COR-L47 (cell line): ENCODE measurements around the gene OR6S1.
"Not testable (repeated sequence)": the region's sequence is repeated elsewhere in the genome, so short reads cannot be mapped to it uniquely, and the experiment has no call there.

Source experiments
- DNase-seq: peaks from one replicate; lab custom pipeline; 2025; lab: John Stamatoyannopoulos, UW

Gene OR6S1

GRCh38 chr14:20610002-20610765 is 31.3 kb downstream of the OR6S1 start:
- peak; percentile 66 for DNase-seq

GRCh38 chr14:20609215-20610001 is 32.1 kb downstream of the OR6S1 start:
- peak; percentile 70 for DNase-seq

- no peak for DNase-seq
Observed at GRCh38 chr14:20608383-20609110, 32.9 kb downstream of the OR6S1 start.

- DNase-seq, result no peak
Observed at GRCh38 chr14:20607617-20608016, 33.9 kb downstream of the OR6S1 start.

GRCh38 chr14:20606902-20607242 is 34.6 kb downstream of the OR6S1 start:
- DNase-seq, result no peak

- DNase-seq, result no peak
Observed at GRCh38 chr14:20606190-20606901, 35.1 kb downstream of the OR6S1 start.

- DNase-seq, result no peak
Observed at GRCh38 chr14:20603813-20604690, 37.4 kb downstream of the OR6S1 start.

- no peak for DNase-seq
Observed at GRCh38 chr14:20602583-20602982, 38.9 kb downstream of the OR6S1 start.

GRCh38 chr14:20601522-20601921 is 40.0 kb downstream of the OR6S1 start:
- no peak for DNase-seq

GRCh38 chr14:20597108-20597507 is 44.4 kb downstream of the OR6S1 start:
- DNase-seq, result no peak

- not testable (repeated sequence) for DNase-seq
Observed at GRCh38 chr14:20595726-20596125, 45.8 kb downstream of the OR6S1 start.

- no peak for DNase-seq
Observed at GRCh38 chr14:20592574-20592973, 48.9 kb downstream of the OR6S1 start.

GRCh38 chr14:20591235-20591634 is 50.3 kb downstream of the OR6S1 start, which contains the start of gene RNASE12:
Gene RNASE12 (minus strand): TSS chr14:20591376. CDS start chr14:20590723, 653 bp downstream.
- DNase-seq, result no peak
